GM06990 (cell line): ENCODE measurements around the gene ZNF653.

Experiments
- DNase-seq: peaks from one replicate; pipeline ENCODE4 v3.0.0-alpha.2; 2011; ENCODE audit not compliant: insufficient read length; ENCODE audit errors: extremely low read depth
- H3K27me3 ChIP-seq: replicated peaks from 2 replicates; pipeline ENCODE4 v1.6.0; 2011; ENCODE audit warnings: low read length; ENCODE audit not compliant: control insufficient read depth, insufficient read depth
- H3K36me3 ChIP-seq: 2 replicates; pipeline ENCODE4 v1.5.1; 2011; ENCODE audit warnings: low read length; ENCODE audit not compliant: control insufficient read depth, insufficient read depth
- H3K4me3 ChIP-seq: replicated peaks from 2 replicates; pipeline ENCODE4 v1.5.1; 2011; ENCODE audit warnings: low read depth, mild to moderate bottlenecking, control low read depth, low read length
- TF ChIP-seq, protein P1 (sequence below): IDR thresholded peaks from 2 replicates; pipeline ENCODE4 v1.5.1; 2011; ENCODE audit warnings: low read length, control low read depth, mild to moderate bottlenecking, inconsistent platforms; ENCODE audit not compliant: insufficient read depth, poor library complexity, severe bottlenecking

Gene ZNF653, protein sequence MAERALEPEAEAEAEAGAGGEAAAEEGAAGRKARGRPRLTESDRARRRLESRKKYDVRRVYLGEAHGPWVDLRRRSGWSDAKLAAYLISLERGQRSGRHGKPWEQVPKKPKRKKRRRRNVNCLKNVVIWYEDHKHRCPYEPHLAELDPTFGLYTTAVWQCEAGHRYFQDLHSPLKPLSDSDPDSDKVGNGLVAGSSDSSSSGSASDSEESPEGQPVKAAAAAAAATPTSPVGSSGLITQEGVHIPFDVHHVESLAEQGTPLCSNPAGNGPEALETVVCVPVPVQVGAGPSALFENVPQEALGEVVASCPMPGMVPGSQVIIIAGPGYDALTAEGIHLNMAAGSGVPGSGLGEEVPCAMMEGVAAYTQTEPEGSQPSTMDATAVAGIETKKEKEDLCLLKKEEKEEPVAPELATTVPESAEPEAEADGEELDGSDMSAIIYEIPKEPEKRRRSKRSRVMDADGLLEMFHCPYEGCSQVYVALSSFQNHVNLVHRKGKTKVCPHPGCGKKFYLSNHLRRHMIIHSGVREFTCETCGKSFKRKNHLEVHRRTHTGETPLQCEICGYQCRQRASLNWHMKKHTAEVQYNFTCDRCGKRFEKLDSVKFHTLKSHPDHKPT

DNA sequence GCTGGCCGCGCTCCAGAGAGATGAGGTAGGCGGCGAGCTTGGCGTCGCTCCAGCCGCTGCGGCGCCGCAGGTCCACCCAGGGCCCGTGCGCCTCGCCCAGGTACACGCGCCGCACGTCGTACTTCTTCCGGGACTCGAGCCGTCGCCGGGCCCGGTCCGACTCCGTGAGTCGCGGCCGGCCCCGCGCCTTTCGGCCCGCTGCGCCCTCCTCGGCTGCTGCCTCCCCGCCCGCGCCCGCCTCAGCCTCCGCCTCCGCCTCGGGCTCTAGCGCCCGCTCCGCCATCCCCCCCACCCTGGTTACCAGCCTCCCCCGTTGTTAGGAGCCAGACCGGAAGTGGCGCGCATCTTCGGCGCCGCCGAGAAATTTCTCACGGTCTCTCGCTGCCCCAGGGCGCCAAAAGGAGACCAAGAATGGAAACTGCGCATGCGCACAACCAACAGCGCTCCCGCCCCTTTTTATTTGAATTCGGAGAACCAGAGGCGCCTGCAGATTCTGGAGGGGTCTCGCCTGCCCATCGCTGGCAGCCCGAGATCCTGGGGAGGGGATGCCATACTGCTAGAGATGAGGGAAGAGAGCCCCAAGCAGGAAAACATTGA lies at the start of gene ZNF653:
ZNF653 (minus strand) TSS at position 336 of the 597 bp plus-strand sequence; CDS start at position 283, 53 bp downstream.
- peaks cover 3% of the 10 kb centered on the region for H3K36me3 ChIP-seq
- DNase-seq = peak; percentile 91
- H3K4me3 ChIP-seq = peak within 1 kb of the TSS; percentile 83
- TF ChIP-seq, protein P1, sequence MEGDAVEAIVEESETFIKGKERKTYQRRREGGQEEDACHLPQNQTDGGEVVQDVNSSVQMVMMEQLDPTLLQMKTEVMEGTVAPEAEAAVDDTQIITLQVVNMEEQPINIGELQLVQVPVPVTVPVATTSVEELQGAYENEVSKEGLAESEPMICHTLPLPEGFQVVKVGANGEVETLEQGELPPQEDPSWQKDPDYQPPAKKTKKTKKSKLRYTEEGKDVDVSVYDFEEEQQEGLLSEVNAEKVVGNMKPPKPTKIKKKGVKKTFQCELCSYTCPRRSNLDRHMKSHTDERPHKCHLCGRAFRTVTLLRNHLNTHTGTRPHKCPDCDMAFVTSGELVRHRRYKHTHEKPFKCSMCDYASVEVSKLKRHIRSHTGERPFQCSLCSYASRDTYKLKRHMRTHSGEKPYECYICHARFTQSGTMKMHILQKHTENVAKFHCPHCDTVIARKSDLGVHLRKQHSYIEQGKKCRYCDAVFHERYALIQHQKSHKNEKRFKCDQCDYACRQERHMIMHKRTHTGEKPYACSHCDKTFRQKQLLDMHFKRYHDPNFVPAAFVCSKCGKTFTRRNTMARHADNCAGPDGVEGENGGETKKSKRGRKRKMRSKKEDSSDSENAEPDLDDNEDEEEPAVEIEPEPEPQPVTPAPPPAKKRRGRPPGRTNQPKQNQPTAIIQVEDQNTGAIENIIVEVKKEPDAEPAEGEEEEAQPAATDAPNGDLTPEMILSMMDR = no peak
- no peaks in the 10 kb centered on the region for H3K27me3 ChIP-seq

DNA sequence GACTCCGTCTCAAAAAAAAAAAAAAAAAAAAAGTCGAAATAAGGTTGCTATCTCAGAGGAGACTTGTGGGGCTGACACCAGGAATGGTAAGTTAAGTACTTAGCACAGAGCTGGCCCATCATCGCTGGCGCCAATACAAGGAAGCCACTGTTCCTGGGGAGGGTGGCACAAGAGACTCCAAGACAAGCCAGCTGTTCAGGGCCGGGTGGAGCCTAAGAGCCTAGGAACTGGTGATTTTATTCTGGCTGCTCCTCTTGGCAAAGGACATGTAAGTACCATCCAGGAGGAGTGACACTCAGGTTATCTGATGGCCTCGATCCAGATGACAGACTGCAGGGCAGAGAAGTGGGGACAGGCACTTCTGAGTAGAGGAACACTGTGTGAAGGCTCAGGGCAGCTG lies 49.6 kb upstream of the ZNF653 start:
- H3K27me3 ChIP-seq = no peaks in the 10 kb centered on the region
- TF ChIP-seq, protein P1 = no peak

DNA sequence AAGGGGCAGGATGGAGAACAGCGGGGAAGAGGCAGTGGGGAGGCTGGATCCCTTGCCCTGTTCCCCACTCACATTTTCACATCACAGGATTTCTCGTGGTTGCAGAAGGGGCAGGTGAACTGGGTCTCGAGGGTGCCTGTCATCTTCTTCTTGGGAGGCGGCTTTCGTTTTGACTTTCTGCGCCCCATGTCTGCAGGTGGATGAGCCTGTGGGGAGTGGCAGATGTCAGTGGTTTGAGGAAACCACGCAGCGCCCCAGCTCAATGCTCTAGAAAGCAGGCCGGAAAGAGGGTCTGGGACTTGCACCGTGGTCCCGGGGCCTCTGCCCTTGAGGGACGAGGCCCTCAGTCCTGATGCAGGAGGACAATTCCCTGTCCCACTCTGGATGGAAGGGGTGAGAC lies 48.5 kb upstream of the ZNF653 start:
- Histone ChIP-seq H3K4me3 (no peak overlapping the region), H3K27me3 (no peaks in the 10 kb centered on the region), H3K36me3 (peaks cover 16% of the 10 kb centered on the region)
- peak; percentile 73 for DNase-seq
- TF ChIP-seq, protein P1 = no peak

More for the DNA sequence above, 49.6 kb upstream of the ZNF653 start:
- DNase-seq = no peak
- Histone ChIP-seq H3K4me3 (no peak overlapping the region), H3K36me3 (peaks cover 16% of the 10 kb centered on the region)

DNA sequence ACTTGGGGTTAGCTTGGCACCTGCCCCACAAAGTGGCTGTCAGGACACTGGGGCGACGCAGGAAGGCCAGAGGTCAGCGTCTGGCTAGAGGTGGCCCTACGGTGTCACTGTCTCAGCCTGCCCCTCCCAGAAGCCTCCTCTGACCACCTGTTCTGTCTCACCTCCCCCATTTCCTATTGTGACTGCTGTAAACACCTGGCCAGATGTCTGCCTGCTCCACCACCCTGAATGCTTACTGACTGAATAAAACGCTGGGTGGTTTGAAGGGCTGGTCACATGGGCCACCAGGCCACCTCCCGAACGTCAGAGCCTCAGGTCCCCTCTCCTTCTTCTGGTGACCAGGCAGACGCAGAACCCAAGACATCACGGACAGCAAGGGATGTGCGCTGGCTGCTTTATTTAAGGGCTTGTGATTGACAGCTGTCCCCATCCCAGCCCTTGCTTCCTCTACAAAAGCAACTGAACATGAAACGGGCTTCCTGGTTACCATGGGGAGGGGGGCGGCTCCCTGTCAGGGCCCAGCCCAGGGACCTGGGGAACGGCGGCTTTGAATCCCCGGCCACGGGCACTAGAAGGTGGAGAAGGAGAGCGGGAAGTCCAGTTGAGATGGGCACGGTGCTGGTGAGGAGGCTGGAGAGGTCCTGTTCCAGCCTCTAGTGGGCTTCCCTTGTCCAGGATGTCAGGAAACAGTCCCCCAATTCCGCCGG lies 47.2 kb upstream of the ZNF653 start:
- DNase-seq = no peak
- TF ChIP-seq, protein P1 = no peak
- H3K36me3 ChIP-seq = peaks cover 16% of the 10 kb centered on the region
- H3K27me3 ChIP-seq = no peaks in the 10 kb centered on the region
- H3K4me3 ChIP-seq = no peak overlapping the region

DNA sequence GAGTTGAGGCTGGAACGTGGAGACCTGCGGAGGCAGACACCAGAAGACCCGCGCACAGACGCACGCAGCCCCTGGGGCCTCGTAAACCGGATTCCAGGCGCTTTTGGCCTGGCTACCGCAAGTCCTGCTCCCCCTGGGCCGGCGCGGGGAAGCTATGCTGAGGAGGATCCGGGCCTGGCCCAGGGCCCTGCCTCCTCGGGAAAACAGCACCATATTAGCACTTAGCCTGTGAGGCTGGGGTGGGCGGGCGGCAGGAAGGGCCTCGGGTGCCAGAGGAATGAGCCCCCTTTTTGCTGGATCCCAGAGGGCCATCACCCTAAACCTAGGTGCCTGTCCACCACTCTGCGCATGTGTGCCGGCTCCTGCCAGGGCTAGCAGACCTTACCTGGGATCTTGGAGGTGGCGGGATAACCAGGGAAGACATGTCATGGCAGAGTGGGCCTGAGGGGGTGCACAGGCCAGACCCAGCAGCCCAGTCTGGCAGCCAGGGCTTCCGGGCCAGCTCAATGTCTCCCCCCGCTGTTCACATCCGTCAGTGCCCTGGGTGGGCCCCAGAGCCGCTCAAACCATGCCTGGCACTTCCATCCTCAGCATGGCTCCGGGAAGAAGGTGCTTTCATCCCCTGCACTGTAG lies 46.1 kb upstream of the ZNF653 start:
- Histone ChIP-seq H3K36me3 (peaks cover 16% of the 10 kb centered on the region), H3K27me3 (no peaks in the 10 kb centered on the region), H3K4me3 (no peak overlapping the region)
- DNase-seq = no peak
- TF ChIP-seq, protein P1 = peak; percentile 53
